GM12878 (cell line): Measurements from ENCODE around the gene GYS2. TPM values are rescaled to one million over a fixed set of nuclear protein-coding genes. Genes with fewer than 3 reads are reported as not detected.

ENCODE experiments used
- ATAC-seq: fragments of 200-7000 bp; cut with Tn5 transposase; 3 replicates; pipeline ENCODE4 v1.9.1; 2020; ENCODE audit warnings: mild to moderate bottlenecking, moderate library complexity
- BruUV-seq: library from RNA; stranded (reverse); fragments of 400-500 nt; replicated peaks from 2 replicates; lab custom pipeline; 2021; lab: Mats Ljungman, UMichigan
- CTCF ChIA-PET: fragments of 300-600 bp; sonication (Branson Sonifier 250); formaldehyde crosslinking; extraction: SDS; loops from one replicate; lab custom pipeline; 2021; ENCODE audit warnings: inconsistent platforms; lab: Yijun Ruan, JAX
- POLR2A ChIA-PET: fragments of 350-600 bp; formaldehyde crosslinking; extraction: SDS; loops from one replicate; lab custom pipeline; 2021; ENCODE audit warnings: inconsistent platforms; lab: Charles Lee
- RAD21 ChIA-PET: fragments of 300-600 bp; sonication (Branson Sonifier 250); formaldehyde crosslinking; loops from one replicate; lab custom pipeline; 2023; ENCODE audit warnings: antibody characterized with exemption; ENCODE audit not compliant: unreplicated experiment; lab: Charles Lee
- SMC1A ChIA-PET: fragments of 300-600 bp; sonication (Branson Sonifier 250); formaldehyde crosslinking; loops from one replicate; lab custom pipeline; 2023; ENCODE audit not compliant: unreplicated experiment, uncharacterized antibody; lab: Charles Lee
- DNase-seq: peaks from one replicate; pipeline ENCODE4 v3.0.0-alpha.2; 2011; ENCODE audit warnings: low read depth, low spot score
- FAIRE-seq: peaks from 3 replicates; lab custom pipeline; 2011; peaks lifted over from hg19 to GRCh38; lab: Jason Lieb, UNC
- H2AFZ ChIP-seq: 2 replicates; pipeline ENCODE4 v1.6.0; 2011; ENCODE audit warnings: low read depth, low read length, control low read depth; ENCODE audit not compliant: control insufficient read depth
- H3K27ac ChIP-seq: 2 replicates; pipeline ENCODE4 v1.5.1; 2011; ENCODE audit warnings: control low read depth; ENCODE audit not compliant: control insufficient read depth, insufficient read depth
- H3K27me3 ChIP-seq, 2 experiments: replicated peaks in 1 of 2; 2 replicates each; pipeline versions ENCODE4 v1.6.0 to v1.6.1; 2011; ENCODE audit warnings: low read length in 1 of 2; ENCODE audit not compliant: control insufficient read depth in 2 of 2, insufficient read depth in 2 of 2
- H3K36me3 ChIP-seq, 2 experiments: 2 replicates each; pipeline ENCODE4 v1.5.1; 2011; ENCODE audit warnings: low read length in 1 of 2; ENCODE audit not compliant: control insufficient read depth in 2 of 2, insufficient read depth in 2 of 2
- H3K4me1 ChIP-seq: 2 replicates; pipeline ENCODE4 v1.6.1; 2011; ENCODE audit warnings: mild to moderate bottlenecking, low read length, moderate library complexity, mixed read lengths; ENCODE audit not compliant: control insufficient read depth, insufficient read depth
- H3K4me2 ChIP-seq: 2 replicates; pipeline ENCODE4 v1.6.0; 2011; ENCODE audit warnings: control low read depth; ENCODE audit not compliant: control insufficient read depth, insufficient read depth
- H3K4me3 ChIP-seq: fragments of 200-600 bp; sonication (generic); 2 replicates; pipeline ENCODE4 v1.5.1; 2016
- H3K79me2 ChIP-seq: 2 replicates; pipeline ENCODE4 v1.6.0; 2011; ENCODE audit warnings: low read length; ENCODE audit not compliant: control insufficient read depth, insufficient read depth
- H3K9ac ChIP-seq: 2 replicates; pipeline ENCODE4 v1.8.0; 2011; ENCODE audit warnings: low read length, control low read depth, mixed read lengths; ENCODE audit not compliant: control insufficient read depth, insufficient read depth
- H3K9me3 ChIP-seq: replicated peaks from 3 replicates; pipeline ENCODE4 v1.5.1; 2011; ENCODE audit warnings: mild to moderate bottlenecking, low read length; ENCODE audit not compliant: control insufficient read depth, insufficient read depth
- H4K20me1 ChIP-seq: 2 replicates; pipeline ENCODE4 v1.6.0; 2011; ENCODE audit not compliant: control insufficient read depth, insufficient read depth
- IKZF2 ChIP-seq, 2 experiments: fragments of 450-650 bp; IDR thresholded peaks; 2 replicates each; pipeline ENCODE4 v1.6.1; 2017; ENCODE audit warnings: mild to moderate bottlenecking in 2 of 2, moderate library complexity in 2 of 2
- IRF4 ChIP-seq: IDR thresholded peaks from 2 replicates; pipeline ENCODE4 v1.6.1; 2011; ENCODE audit warnings: low read depth, low read length
- LARP7 ChIP-seq: fragments of 450-650 bp; IDR thresholded peaks from 2 replicates; pipeline ENCODE4 v1.6.1; 2017; ENCODE audit warnings: mild to moderate bottlenecking
- PML ChIP-seq: IDR thresholded peaks from 2 replicates; pipeline ENCODE4 v1.6.1; 2012; ENCODE audit warnings: low read length, inconsistent platforms
- POU2F2 ChIP-seq: IDR thresholded peaks from 3 replicates; pipeline ENCODE4 v1.6.1; 2011; ENCODE audit warnings: low read depth, mild to moderate bottlenecking, low read length, borderline replicate concordance
- RAD21 ChIP-seq: IDR thresholded peaks from 2 replicates; pipeline ENCODE4 v1.6.1; 2011; ENCODE audit warnings: mild to moderate bottlenecking, low read depth, low read length, moderate library complexity; ENCODE audit not compliant: insufficient read depth
- TARDBP ChIP-seq: IDR thresholded peaks from 2 replicates; pipeline ENCODE4 v1.6.1; 2016; ENCODE audit warnings: borderline replicate concordance
- TCF7 ChIP-seq: IDR thresholded peaks from 2 replicates; pipeline ENCODE4 v1.6.1; 2014; ENCODE audit warnings: antibody characterized with exemption, borderline replicate concordance
- in situ Hi-C: fragments of 300-500 bp; cut with MboI; formaldehyde crosslinking; loops from 9 replicates; pipeline ENCODE4 v1.14.3; 2018; ENCODE audit warnings: mixed read lengths
- intact Hi-C: fragments of 100-400 bp; cut with micrococcal nuclease; formaldehyde crosslinking; loops from one replicate; pipeline ENCODE4 v1.14.2; 2022; ENCODE audit not compliant: unreplicated experiment
- polyA plus RNA-seq, 11 experiments: library from polyadenylated mRNA; depleted of rRNA in 4 of 11; unstranded in 6 of 11; stranded (reverse) in 5 of 11; fragments of >200 nt; fragmentation: Nextera tagmentation in 4 of 11; fragmentation: Illumina TruSeq in 1 of 11; extraction: Ambion mirVana in 4 of 11; extraction: Trizol in 1 of 11; gene quantifications; 1 replicate in 1 of 11; 2 replicates in 10 of 11; pipeline versions ENCODE4 v1.2.1 to v1.2.3, GENCODE V29; 2011 to 2016; ENCODE audit warnings: inconsistent platforms in 2 of 11, missing spikeins in 2 of 11, low read depth in 1 of 11
- total RNA-seq, 4 experiments: library from RNA; depleted of rRNA in 3 of 4; stranded (reverse); fragments of >200 nt in 3 of 4; fragmentation: Illumina TruSeq in 1 of 4; extraction: Trizol in 1 of 4; gene quantifications; 2 replicates each; pipeline versions ENCODE4 v1.2.1 to v1.2.3, GENCODE V29; 2013 to 2021
- TF ChIP-seq, protein P1 (sequence below): fragments of 450-650 bp; IDR thresholded peaks from 2 replicates; pipeline ENCODE4 v1.6.1; 2018; ENCODE audit warnings: borderline replicate concordance, mild to moderate bottlenecking; ENCODE audit not compliant: partially characterized antibody
- TF ChIP-seq, protein P2 (sequence below): fragments of 150-350 bp; IDR thresholded peaks from 2 replicates; pipeline ENCODE4 v1.6.1; 2016; ENCODE audit warnings: low read depth, low read length
- TF ChIP-seq, protein P3 (sequence below): fragments of 450-650 bp; IDR thresholded peaks from 2 replicates; pipeline ENCODE4 v1.6.1; 2017; ENCODE audit warnings: mild to moderate bottlenecking, moderate library complexity

Gene GYS2
- total and polyA plus RNA-seq, 10 of the 15 experiments (the other 5 are each of a cell fraction or from before 2014, with no cell fraction given): not detected

DNA sequence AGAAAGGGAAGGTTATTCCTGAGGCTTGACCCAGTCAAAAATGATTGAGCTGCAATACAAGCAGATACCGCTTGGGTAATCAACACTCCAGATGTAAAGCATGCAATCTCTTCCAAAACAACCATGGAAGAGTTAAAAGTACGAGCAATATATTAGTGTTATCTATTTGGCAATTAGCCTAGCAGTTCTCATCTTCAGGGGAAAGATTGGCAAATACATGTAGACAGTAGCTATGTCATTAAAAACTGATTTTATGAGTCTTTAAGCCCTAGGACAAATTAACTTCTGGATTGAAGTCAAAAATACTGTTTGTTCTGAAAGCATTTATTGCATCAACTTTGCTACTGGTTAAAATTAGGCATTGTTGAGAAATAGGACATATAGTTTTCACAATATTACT lies 9.3 kb upstream of the GYS2 start (continued):
- TF ChIP-seq, protein P1, sequence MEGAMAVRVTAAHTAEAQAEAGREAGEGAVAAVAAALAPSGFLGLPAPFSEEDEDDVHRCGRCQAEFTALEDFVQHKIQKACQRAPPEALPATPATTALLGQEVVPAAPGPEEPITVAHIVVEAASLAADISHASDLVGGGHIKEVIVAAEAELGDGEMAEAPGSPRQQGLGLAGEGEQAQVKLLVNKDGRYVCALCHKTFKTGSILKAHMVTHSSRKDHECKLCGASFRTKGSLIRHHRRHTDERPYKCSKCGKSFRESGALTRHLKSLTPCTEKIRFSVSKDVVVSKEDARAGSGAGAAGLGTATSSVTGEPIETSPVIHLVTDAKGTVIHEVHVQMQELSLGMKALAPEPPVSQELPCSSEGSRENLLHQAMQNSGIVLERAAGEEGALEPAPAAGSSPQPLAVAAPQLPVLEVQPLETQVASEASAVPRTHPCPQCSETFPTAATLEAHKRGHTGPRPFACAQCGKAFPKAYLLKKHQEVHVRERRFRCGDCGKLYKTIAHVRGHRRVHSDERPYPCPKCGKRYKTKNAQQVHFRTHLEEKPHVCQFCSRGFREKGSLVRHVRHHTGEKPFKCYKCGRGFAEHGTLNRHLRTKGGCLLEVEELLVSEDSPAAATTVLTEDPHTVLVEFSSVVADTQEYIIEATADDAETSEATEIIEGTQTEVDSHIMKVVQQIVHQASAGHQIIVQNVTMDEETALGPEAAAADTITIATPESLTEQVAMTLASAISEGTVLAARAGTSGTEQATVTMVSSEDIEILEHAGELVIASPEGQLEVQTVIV: no peak
- TF ChIP-seq TARDBP (no peak), TCF7 (no peak), IRF4 (no peak), POU2F2 (no peak), PML (no peak), LARP7 (no peak)
- TF ChIP-seq, protein P2, sequence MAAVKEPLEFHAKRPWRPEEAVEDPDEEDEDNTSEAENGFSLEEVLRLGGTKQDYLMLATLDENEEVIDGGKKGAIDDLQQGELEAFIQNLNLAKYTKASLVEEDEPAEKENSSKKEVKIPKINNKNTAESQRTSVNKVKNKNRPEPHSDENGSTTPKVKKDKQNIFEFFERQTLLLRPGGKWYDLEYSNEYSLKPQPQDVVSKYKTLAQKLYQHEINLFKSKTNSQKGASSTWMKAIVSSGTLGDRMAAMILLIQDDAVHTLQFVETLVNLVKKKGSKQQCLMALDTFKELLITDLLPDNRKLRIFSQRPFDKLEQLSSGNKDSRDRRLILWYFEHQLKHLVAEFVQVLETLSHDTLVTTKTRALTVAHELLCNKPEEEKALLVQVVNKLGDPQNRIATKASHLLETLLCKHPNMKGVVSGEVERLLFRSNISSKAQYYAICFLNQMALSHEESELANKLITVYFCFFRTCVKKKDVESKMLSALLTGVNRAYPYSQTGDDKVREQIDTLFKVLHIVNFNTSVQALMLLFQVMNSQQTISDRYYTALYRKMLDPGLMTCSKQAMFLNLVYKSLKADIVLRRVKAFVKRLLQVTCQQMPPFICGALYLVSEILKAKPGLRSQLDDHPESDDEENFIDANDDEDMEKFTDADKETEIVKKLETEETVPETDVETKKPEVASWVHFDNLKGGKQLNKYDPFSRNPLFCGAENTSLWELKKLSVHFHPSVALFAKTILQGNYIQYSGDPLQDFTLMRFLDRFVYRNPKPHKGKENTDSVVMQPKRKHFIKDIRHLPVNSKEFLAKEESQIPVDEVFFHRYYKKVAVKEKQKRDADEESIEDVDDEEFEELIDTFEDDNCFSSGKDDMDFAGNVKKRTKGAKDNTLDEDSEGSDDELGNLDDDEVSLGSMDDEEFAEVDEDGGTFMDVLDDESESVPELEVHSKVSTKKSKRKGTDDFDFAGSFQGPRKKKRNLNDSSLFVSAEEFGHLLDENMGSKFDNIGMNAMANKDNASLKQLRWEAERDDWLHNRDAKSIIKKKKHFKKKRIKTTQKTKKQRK: no peak

DNA sequence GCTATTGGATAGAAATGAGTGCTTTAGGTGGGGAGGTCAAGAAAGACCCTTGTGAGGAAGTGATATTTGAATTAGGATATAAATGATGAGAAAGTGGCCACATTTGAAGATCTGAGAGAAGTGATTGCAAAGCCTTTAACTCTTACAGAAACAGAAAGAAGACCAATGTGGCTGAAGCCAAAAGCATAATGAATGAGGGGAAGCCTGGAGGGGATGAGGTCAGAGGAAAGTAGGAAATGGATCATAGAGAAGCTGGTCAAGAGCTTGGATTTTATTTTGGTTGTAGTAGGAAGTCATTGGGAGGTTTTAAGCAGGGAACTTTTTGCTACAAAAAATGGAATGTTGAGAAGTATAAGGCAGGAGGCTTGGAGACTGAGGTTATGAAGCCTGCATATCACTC lies 3.5 kb upstream of the GYS2 start:
- FAIRE-seq (no peak), ATAC-seq (peak; percentile 48; the same call in 2 of the 3 replicates), DNase-seq (no peak)
- ChIA-PET RAD21 (interaction anchor here (1.2 kb wide), 1 partner anchor 72 kb away, joined by 4 read pairs; no protein-coding TSS in a partner anchor), CTCF (interaction anchor here (1.5 kb wide), 1 partner anchor 72 kb away, joined by 5 read pairs; no protein-coding TSS in a partner anchor), SMC1A (interaction anchor here (1.5 kb wide), 1 partner anchor 72 kb away, joined by 9 read pairs; no protein-coding TSS in a partner anchor), POLR2A (no interaction called here)
- H3K27ac ChIP-seq: no peak overlapping the region
- H3K79me2 ChIP-seq: no peaks in the 10 kb centered on the region
- H3K9ac ChIP-seq: no peak overlapping the region
- no peaks in the 10 kb centered on the region for H4K20me1 ChIP-seq
- H2AFZ ChIP-seq: no peak overlapping the region; the same call in 1 of the 2 replicates
- BruUV-seq: no TSS peak
- no peak overlapping the region for H3K4me3 ChIP-seq
- no peaks in the 10 kb centered on the region for H3K9me3 ChIP-seq
- in situ Hi-C loops: no loop called here
- H3K4me2 ChIP-seq: no peak overlapping the region
- no peaks in the 10 kb centered on the region for H3K27me3 ChIP-seq
- H3K36me3 ChIP-seq: no peaks in the 10 kb centered on the region
- intact Hi-C loops: no loop called here
- no peaks in the 10 kb centered on the region for H3K4me1 ChIP-seq
- TF ChIP-seq IKZF2 (IDR thresholded peaks at IDR 0.05): peak in 1 of 2 experiments; percentile 10; a peak in 1 of 4 replicates
- TF ChIP-seq, protein P3, sequence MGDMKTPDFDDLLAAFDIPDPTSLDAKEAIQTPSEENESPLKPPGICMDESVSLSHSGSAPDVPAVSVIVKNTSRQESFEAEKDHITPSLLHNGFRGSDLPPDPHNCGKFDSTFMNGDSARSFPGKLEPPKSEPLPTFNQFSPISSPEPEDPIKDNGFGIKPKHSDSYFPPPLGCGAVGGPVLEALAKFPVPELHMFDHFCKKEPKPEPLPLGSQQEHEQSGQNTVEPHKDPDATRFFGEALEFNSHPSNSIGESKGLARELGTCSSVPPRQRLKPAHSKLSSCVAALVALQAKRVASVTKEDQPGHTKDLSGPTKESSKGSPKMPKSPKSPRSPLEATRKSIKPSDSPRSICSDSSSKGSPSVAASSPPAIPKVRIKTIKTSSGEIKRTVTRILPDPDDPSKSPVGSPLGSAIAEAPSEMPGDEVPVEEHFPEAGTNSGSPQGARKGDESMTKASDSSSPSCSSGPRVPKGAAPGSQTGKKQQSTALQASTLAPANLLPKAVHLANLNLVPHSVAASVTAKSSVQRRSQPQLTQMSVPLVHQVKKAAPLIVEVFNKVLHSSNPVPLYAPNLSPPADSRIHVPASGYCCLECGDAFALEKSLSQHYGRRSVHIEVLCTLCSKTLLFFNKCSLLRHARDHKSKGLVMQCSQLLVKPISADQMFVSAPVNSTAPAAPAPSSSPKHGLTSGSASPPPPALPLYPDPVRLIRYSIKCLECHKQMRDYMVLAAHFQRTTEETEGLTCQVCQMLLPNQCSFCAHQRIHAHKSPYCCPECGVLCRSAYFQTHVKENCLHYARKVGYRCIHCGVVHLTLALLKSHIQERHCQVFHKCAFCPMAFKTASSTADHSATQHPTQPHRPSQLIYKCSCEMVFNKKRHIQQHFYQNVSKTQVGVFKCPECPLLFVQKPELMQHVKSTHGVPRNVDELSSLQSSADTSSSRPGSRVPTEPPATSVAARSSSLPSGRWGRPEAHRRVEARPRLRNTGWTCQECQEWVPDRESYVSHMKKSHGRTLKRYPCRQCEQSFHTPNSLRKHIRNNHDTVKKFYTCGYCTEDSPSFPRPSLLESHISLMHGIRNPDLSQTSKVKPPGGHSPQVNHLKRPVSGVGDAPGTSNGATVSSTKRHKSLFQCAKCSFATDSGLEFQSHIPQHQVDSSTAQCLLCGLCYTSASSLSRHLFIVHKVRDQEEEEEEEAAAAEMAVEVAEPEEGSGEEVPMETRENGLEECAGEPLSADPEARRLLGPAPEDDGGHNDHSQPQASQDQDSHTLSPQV: no peak
- TF ChIP-seq RAD21: no peak
